Dermis blood vessel endothelial cell (primary cell): ENCODE results near the gene KCNJ8. TPM values are rescaled to one million over a fixed set of nuclear protein-coding genes. Genes with fewer than 3 reads are reported as not detected.
"Not testable (repeated sequence)": the region's sequence is repeated elsewhere in the genome, so short reads cannot be mapped to it uniquely, and the experiment has no call there.

Experiments used
- DNase-seq: peaks from one replicate; pipeline ENCODE4 v3.0.0; 2010
- total RNA-seq: library from RNA; depleted of rRNA; stranded (reverse); fragments of >200 nt; gene quantifications from 2 replicates; pipeline ENCODE4 v1.2.3, GENCODE V29; 2014

The KCNJ8 gene
- 0.14 and 0.17 TPM in 2 replicates for total RNA-seq

DNA sequence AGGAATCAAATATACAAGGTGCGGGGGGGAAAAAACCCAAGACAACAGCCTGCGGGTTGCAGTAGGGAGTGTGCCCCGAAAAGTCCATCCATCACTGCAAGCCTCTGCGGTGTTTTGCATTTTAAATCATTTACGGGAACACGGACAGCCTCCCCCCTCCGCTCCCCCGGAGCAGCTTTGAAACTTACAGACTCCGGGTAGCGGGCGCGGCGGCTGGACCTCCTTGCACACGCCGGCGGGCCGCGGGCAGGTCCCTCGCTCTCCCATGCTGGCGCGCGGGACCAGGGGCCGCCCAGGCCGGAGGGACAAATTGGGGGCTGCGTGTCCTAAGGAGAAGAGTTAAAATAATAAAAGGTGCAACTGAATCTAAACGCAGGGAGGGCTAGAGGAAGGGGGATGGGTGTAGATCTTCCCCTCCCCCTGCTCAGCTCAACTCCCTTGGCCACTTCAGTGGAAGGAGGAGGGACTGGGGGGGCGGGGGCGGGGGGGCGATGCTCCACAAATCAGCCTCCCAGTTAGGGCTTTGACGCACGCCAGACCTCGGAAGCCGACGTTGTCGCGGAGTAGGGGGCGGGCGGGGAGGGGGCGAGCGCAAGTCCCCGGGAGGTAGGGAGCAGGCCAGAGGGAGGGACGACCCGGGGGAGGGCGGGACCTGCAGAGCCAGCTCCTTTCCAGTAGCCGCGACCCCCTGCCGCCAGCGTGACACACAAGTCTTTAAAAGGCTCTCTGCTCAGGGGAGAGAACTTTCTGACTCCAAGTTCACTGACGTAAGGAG is at the start of gene KCNJ8:
Gene KCNJ8 (minus strand): TSS at position 349 of the 775 bp plus-strand sequence. CDS start 1,090 bp downstream, outside the sequence.
- DNase-seq, result no peak

DNA sequence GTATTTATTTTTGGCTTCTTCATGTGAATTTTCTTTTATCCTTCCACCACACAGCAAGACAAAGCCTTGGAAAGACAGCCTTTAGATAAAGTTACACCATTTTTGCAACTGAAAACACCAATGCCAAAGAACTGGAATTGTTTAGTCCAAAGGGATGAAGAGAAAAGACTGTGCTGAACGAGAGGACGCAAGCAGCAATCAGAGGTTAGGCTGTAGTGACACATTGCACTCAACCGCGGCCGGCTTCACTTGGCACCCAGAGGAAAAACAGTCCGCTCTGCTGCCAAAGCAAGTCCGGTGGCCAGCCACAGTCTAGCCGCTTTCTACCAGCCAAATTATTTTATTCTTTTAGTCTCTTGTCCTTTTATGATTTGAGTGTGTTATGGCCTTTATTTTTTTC is 49.1 kb upstream of the KCNJ8 start:
- DNase-seq, result no peak

DNA sequence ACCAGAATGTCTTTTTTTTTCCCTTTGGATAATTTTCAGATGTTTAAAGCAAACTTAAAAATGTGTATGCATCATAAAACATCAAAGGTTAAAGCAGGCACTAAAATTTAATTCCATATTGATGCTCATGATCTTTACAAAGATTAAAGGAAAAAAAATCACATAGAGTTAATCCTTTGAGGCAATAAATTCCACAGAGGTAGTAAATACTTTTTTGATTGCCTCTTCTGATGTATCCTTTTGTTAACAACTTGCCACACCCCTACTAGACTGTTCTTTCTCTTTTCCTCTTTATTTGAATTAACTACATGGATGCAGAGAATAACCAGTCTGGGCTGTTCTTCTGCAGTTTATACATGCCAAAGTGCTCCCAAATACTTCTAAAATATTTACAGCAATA is 45.2 kb upstream of the KCNJ8 start:
- no peak for DNase-seq

DNA sequence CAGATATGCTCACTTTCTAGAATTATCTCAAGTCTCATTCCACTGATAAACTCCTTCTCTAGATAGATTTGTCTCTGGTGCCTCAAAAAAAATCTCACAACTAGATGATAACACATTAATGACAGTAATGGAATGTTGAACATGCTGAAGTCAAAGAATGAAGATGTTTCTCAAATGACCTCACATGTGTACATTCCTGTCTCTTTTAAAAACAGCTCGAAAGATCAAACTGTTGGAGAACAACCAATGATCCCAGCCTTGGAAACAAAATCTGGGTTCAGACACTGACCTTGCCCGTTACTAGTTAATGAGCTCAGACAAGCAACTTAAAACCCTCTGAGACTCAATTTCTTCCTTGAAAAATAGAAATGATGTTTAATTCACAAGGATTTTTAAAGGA is 44.7 kb upstream of the KCNJ8 start:
- no peak for DNase-seq

DNA sequence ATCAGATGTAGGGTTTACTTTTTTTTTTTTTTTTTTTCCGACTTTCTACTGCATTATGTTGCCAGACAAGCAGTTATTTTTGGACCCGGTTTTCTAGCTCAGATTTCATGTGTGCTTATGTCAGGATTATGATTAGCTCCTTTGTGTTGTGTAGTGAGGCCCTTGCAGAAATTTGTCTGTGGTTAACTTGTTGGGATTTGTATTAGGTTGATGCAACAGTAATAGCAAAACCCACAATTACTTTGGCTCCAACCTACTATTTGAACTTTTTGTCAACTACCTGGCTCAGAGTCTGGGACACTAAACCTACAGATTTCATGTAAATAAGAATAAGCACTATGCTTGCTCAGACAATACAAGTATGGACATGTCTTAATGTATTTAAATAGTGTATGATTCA is 44.1 kb upstream of the KCNJ8 start:
- DNase-seq, result no peak

DNA sequence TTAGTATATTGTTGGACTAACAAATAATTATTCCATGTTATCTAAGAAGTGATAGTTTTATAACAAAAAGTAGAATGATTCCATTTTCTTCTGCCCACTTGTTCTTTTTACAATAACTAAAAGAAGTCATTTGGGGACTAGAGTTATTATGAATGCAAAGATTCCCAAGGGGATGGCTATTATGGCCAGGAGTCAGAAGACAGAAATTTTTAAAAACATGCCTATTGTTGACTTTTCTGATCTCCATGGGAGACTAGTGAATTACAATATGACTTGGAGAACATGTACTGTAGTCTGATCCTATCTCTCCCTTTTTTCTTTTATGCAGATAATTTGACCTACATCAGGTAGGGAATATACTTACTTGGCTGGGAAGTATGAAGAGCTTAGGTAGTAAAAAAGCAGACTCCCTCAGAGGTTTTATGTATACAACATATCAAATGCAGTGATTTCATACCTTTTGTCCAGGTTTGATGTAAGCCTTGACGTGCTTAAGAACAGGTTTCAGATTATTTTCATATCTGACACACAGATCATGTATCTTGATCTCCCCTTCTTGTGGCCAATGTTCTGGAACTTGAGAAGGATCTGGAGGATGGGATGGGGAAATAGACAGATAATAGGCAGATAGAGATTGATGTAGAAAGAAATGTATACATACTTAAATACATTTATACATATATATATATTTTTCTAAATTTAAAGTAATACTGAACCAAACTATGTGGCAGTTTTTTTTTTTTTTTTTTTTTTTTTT is 41.0 kb upstream of the KCNJ8 start:
- no peak for DNase-seq

DNA sequence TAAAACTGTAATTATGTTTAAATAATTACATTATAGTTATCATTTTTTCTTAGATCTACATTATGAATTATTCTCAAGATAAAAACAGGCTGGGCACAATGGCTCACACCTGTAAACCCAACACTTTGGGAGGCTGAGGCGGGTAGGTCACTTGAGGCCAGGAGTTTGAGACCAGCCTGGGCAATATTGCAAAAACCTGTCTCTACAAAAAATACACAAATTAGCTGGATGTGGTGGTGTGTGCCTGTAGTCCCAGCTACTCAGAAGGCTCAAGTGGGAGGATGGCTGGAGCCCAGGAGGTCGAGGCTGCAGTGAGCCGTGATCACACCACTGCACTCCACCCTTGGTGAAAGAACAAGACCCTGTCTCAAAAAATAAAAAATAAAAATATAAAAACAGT is 40.3 kb upstream of the KCNJ8 start:
- DNase-seq, result no peak

DNA sequence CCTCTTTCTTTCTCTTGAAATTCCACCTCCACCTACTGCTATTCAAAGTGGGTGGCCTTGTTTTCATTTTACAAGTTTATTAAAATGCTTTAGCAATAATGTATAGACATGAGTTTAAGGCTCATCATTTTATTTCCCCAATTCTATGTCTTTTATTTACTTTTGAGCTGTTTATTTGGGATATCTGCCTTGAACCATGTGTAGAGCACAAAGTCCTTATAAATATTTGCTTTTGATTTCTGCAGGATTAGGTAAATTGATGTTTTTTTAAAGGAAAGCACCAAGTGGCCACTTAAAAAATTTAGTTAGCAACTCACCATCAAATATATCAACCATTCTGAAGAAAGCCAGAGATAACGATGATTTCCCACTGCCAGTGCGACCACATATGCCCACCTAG is 39.8 kb upstream of the KCNJ8 start:
- DNase-seq, result no peak

DNA sequence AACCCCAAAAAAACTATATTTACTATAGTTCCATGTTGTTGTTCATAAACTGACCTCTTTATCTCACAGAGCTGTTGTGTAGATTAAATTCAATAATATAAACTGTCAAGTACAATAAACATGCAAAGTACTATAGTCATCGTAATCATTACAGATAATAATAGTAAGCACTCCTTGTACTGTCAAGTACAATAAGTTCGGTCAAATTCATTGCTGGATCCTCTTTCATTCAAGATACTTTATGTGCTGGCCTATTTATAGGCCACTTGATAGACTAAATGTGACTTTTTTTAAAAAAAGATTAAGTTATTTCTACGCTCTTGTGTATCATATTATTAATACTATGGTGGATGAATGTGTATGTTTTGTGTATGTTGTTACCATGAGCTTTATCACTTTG is 39.2 kb upstream of the KCNJ8 start:
- DNase-seq, result no peak

DNA sequence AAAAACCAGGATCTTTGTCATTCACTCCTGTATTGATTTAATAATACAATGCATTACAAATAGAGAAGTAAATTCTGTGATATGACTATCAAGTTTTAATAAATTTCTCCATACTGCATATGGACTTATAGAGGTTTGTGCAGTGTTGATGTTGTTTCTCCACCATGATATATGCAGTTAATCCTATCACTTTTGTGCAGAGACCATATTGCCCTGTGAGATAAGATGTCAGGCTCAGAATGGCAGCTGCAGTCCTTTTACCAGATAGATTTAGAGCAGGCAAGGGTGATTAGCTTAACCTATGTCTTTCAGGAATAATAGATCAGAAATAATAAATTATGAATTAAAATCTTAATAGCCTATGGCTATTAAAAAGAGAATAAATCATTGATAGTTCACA is 38.6 kb upstream of the KCNJ8 start:
- no peak for DNase-seq

DNA sequence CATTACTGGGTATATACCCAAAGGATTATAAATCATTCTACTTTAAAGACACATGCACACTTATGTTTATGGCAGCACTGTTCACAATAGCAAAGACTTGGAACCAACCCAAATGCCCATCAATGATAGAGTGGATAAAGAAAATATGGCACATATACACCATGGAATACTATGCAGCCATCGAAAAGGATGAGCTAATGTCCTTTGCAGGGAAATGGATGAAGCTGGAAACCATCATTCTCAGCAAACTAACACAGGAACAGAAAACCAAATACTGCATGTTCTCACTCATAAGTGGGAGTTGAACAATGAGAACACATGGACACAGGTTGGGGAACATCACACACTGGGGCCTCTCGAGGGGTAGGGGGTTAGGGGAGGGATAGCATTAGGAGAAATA is 37.8 kb upstream of the KCNJ8 start:
- not testable (repeated sequence) for DNase-seq

DNA sequence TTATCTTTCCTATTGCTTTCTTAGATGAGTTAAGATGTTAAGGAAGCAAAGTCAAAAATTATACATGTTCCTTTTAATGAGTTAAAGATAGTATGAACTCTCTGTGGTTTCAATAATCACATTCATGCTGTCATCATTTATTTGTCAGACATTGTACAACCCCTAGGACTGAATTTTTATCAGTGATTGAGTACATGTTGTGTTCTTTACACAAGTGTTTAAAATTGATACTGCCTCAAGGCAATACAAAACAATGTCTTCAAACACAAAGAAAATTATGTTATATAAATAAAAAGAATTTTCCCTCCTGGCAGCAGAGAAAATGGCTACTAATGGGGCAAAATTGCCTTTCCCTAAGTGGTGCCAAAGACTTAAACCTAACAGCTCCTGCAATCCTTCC is 34.6 kb upstream of the KCNJ8 start:
- no peak for DNase-seq

DNA sequence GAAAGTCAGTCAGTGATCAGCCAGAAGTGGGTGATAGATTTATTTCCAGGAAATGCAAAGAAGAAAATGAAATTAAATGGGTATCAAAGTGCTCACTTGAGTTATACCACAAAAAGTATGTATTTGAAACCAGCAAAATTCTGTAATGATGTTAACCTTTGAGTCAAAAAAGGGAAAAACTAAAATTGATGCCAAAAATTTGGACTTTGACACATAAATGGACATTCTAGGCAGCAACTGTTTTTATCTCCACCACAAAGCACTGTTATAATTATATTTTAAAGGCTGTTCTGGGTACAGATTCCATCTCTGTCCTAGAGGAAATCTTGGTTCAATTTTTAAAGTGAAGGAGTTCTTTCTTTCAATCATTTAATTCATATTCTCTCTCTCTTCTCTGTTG is 31.7 kb upstream of the KCNJ8 start:
- DNase-seq, result no peak

DNA sequence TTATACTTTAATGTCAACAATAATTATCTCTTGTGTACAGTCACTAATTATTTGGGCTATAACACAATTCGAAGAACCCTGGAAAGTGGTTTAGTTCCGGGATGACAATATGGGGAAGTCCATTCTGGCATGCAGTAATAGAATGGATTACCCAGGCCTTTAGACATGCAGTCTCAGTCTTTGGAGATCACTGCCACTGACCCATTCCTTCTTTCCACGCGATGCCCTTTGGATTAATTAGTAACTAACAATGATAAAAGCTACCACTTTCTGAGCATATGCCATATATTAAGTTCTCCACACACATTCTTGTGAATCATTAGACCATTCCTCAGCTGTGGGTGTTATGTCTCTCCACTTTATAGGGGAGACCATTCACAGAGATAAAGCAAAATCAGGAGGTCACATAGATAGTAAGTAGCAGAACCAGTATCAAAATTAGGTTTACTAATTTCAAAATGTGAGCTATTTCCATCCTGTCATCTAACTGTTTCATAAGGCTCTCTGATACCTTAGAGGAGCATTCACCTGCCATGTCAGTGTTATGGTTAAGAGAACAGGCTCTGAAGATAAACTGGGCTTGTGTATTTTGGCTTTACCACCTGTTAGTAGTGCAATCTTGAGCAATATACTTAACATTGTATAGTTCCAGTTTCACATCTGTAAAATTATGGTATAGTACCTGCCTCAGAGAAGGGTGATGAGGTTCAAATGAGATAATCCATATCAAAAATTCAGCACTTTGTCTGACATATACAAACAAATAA is 27.2 kb upstream of the KCNJ8 start:
- DNase-seq, result no peak

DNA sequence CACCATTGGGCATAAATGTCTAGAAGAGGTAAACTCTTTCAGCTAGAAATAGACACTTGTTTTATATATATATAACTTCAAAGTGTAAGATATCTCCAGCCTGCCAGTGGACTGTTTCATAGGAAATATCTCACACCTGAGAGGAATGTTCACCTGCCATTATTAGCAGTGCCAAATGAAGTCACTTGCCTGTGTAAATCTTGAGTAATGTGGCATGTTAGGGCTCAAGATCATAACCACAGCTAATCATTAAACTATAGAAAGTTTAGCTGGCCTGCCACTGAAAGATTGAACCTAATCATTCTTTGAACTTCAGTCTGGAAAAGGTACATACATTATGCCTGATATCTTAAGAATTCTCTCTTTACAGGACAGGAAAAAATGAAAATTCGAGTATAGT is 25.5 kb upstream of the KCNJ8 start:
- no peak for DNase-seq

DNA sequence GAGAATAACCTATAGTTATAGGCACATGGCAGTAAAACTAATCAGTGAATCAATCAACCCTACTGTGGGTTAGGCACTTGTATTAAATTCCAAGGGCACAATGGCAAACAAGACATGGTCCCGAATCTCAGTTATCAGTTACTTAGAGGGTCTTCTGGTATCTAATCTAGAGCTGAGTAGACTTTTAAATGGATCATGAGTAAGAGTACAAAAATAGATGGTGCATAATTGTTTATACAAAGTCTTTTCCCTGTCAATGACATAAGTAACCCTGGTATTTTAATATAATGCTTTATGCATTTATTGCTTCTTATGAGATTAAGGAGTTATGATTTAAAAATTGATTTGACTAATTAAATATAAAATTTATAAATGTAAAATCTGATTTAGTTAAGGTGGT is 23.0 kb upstream of the KCNJ8 start:
- no peak for DNase-seq

DNA sequence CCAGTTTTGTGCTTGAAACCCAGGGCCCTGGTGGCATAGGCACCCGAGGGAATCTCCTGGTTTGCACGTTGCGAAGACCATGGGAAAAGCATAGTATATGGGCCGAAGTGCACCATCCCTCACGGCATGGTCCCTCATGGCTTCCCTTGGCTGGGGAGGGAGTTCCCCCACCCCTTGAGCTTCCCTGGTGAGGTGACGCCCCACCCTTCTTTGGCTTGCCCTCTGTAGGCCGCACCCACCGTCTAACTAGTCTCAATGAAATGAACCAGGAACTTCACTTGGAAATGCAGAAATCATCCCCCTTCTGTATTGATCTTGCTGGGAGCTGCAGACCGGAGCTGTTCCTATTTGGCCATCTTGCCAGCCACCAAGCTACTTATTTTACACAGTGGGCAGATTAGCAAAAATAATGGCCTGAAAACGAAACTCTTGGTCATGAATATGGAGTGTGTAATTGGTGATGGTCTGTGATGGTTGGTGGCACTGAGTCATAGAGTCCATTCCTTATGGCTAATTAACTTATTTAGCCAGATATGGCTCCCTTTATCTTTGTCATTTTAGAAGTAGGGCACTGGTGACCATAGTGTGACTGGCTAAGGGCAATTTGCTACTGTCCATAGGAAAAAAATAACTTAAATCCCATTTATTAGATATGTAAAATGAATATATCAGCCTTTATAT is 21.3 kb upstream of the KCNJ8 start:
- DNase-seq, result no peak

DNA sequence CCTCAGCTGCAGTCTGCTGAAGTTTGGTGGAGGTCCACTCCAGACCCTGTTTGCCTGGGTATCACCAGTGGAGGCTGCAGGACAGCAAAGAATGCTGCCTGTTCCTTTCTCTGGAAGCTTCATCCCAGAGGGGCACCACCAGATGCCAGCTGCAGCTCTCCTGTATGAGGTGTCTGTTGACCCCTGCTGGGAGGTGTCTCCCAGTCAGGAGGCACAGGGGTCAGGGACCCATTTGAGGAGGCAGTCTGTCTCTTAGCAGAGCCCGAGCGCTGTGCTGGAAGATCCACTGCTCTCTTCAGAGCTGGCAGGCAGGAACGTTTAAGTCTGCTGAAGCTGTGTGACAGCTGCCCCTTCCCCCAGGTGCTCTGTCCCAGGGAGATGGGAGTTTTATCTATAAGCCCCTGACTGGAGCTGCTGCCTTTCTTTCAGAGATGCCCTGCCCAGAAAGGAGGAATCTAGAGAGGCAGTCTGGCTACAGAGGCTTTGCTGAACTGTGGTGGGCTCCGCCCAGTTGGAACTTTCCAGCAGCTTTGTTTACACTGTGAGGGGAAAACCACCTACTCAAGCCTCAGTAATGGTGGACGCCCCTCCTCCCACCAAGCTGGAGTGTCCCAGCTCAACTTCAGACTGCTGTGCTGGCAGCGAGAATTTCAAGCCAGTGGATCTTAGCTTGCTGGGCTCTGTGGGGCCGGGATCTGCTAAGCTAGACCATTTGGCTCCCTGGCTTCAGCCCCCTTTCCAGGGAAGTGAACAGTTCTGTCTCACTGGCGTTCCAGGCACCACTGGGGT is 20.5 kb upstream of the KCNJ8 start:
- not testable (repeated sequence) for DNase-seq

DNA sequence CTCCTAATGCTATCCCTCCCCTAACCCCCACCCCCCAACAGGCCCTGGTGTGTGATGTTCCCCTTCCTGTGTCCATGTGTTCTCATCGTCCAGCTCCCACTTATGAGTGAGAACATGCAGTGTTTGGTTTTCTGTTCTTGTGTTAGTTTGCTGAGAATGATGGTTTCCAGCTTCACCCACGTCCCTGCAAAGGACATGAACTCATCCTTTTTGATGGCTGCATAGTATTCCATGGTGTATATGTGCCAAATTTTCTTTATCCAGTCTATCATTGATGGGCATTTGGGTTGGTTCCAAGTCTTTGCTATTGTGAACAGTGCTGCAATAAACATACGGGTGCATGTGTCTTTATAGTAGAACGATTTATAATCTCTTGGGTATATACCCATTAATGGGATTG is 15.2 kb upstream of the KCNJ8 start:
- DNase-seq, result not testable (repeated sequence)

DNA sequence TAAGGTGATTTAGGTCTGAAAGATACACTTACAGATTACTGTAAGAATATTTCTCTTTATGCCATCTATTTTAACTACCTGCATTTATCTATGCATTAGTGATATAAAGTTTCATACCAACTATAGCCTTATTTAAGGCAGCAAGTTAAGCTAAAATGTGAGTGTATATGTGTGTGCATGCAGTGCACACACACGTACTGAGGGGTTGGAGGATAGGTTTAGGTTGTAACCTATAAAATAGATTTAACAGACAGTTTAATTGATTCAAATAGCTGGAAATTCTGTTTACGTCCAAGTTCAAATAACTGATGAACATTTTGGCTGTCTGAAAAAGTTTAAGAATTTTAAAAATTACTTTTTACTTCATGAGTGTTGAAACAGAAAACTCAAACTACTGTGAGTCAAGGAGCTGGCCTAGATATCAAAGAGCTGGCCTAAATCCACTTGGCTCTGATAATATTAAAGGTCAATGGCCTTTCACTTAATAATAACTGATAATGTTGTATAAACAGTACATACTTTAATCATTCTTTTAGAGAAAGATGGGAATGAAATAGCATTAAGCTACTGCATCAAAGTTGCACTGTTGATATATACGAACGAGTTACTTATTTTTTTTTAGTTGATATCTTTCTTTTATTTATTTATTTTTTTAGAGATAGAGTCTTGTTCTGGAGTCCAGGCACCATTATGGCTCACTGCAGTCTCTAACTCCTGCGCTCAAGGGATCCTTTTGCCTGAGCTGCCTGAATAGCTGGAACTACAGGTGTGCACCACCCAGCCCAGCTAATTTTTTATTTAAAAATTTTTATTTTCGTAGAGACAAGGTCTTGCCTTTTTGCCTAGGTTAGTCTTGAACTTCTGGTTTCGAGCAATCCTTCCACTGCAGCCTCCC is 13.8 kb upstream of the KCNJ8 start:
- no peak for DNase-seq

DNA sequence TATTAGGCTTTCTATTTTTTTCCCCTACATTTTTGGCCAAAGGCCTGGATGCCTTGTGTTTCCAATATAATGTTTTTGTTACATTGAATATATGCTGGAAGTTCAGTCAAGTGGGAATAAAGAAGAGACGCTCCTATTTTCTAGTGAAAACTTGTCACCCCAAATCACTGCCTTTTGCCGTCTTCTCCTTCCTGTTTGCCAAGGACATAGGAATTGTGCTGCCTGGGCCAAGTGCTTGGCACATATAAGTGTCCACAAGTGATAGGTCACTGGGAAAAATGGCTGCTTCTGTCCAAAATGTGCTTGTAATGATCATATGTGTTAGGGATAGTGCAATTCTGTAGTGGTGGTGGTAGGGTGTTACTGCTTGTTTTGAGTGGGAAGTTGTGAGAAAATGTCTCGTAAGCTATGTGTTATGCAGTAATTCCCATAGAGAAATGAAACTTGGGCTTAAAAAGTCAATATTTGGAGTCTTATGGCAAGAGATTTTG is 11.6 kb upstream of the KCNJ8 start:
- DNase-seq, result no peak
